ENCODE measurements around the gene FAM200C.

- TF ChIP-seq CTCF (conservative IDR thresholded peaks at IDR 0.05; ENCODE audit: low read depth, low read length): no peak
- no peak for TF ChIP-seq EZH2 (IDR thresholded peaks at IDR 0.05; ENCODE audit: low read length, unreplicated experiment)
- no peak for TF ChIP-seq EZH2phosphoT487 (IDR thresholded peaks at IDR 0.05; ENCODE audit: borderline replicate concordance, low read length)
Measured at GRCh38 chr5:160436017-160436416, 36.2 kb upstream of the FAM200C start.
